NB4 (cell line): Measurements from ENCODE around the gene TIMP4.
A peak's percentile ranks its signal among the peaks of the same experiment; 100 is the strongest.

Source experiments
- DNase-seq: peaks from one replicate; pipeline ENCODE4 v3.0.0; 2010; ENCODE audit warnings: low read depth
- H3K4me3 ChIP-seq: one replicate; pipeline ENCODE4 v1.5.1; 2011; ENCODE audit warnings: mild to moderate bottlenecking, low read depth, low read length, moderate library complexity
- CTCF ChIP-seq: IDR thresholded peaks from one replicate; pipeline ENCODE4 v1.5.1; 2012; ENCODE audit warnings: low read depth, low read length
- MAX ChIP-seq: IDR thresholded peaks from 2 replicates; pipeline ENCODE4 v1.6.1; 2011; ENCODE audit warnings: low read depth, low read length
- MYC ChIP-seq: IDR thresholded peaks from 2 replicates; pipeline ENCODE4 v1.6.1; 2011; ENCODE audit warnings: low read depth, low read length
- POLR2A ChIP-seq: IDR thresholded peaks from 2 replicates; pipeline ENCODE4 v1.6.1; 2011; ENCODE audit warnings: mild to moderate bottlenecking; ENCODE audit not compliant: insufficient read length; ENCODE audit errors: extremely low read depth

Gene TIMP4

GRCh38 chr3:12191559-12191958, 32.8 kb upstream of the TIMP4 start:
- no peak overlapping the region for H3K4me3 ChIP-seq
- no peak for DNase-seq
- TF ChIP-seq MYC, result no peak
- TF ChIP-seq CTCF, result no peak
- TF ChIP-seq POLR2A, result no peak
- no peak for TF ChIP-seq MAX

- DNase-seq, result no peak
- no peak overlapping the region for H3K4me3 ChIP-seq
- no peak for TF ChIP-seq MYC
- no peak for TF ChIP-seq POLR2A
- TF ChIP-seq MAX, result no peak
Observed at GRCh38 chr3:12190832-12191231, 32.1 kb upstream of the TIMP4 start.

- no peak for DNase-seq
- no peak overlapping the region for H3K4me3 ChIP-seq
- TF ChIP-seq CTCF (no peak), MYC (no peak), POLR2A (no peak), MAX (no peak)
Observed at GRCh38 chr3:12190221-12190807, 31.6 kb upstream of the TIMP4 start.

- DNase-seq, result peak; percentile 28
- TF ChIP-seq CTCF (no peak), MYC (no peak), POLR2A (no peak), MAX (no peak)
- H3K4me3 ChIP-seq, result no peak overlapping the region
Observed at GRCh38 chr3:12188681-12189287, 30.1 kb upstream of the TIMP4 start.

GRCh38 chr3:12188328-12188648, 29.6 kb upstream of the TIMP4 start:
- TF ChIP-seq CTCF, result no peak
- TF ChIP-seq POLR2A, result no peak
- TF ChIP-seq MYC, result no peak
- no peak for TF ChIP-seq MAX
- no peak for DNase-seq
- peak overlapping the region; percentile 15 for H3K4me3 ChIP-seq

GRCh38 chr3:12187448-12188327, 29.0 kb upstream of the TIMP4 start:
- peak overlapping the region; percentile 15 for H3K4me3 ChIP-seq
- peak; percentile 92 for DNase-seq
- TF ChIP-seq MYC (0 out of 2 replicates have a peak, but pooled peaks have one; percentile 21), CTCF (no peak), POLR2A (no peak), MAX (no peak)
